GM12878 (cell line): Measurements from ENCODE around the gene FBXO42.

Experiments used
- RAD21 ChIP-seq: IDR thresholded peaks from 2 replicates; pipeline ENCODE4 v1.6.1; 2011; ENCODE audit warnings: mild to moderate bottlenecking, low read depth, low read length, moderate library complexity; ENCODE audit not compliant: insufficient read depth
- REST ChIP-seq: IDR thresholded peaks from 2 replicates; pipeline ENCODE4 v1.6.1; 2012; ENCODE audit warnings: mild to moderate bottlenecking, low read depth, low read length
- TAF1 ChIP-seq: IDR thresholded peaks from 2 replicates; pipeline ENCODE4 v1.6.1; 2011; ENCODE audit warnings: mild to moderate bottlenecking, low read depth, low read length, borderline replicate concordance
- TCF3 ChIP-seq: IDR thresholded peaks from 2 replicates; pipeline ENCODE4 v1.6.1; 2012; ENCODE audit warnings: low read depth, mild to moderate bottlenecking, low read length, borderline replicate concordance; ENCODE audit not compliant: insufficient read depth
- YY1 ChIP-seq: IDR thresholded peaks from 2 replicates; pipeline ENCODE4 v1.6.1; 2011; ENCODE audit warnings: low read depth, mild to moderate bottlenecking, low read length
- TF ChIP-seq, protein P1 (sequence below), 3 experiments: IDR thresholded peaks in 2 of 3; conservative IDR thresholded peaks in 1 of 3; 2 replicates each; pipeline ENCODE4 v1.5.1; 2011; ENCODE audit warnings: low read depth in 3 of 3, low read length in 3 of 3, mild to moderate bottlenecking in 3 of 3, control low read depth in 2 of 3, moderate library complexity in 2 of 3, inconsistent platforms in 1 of 3, mixed read lengths in 1 of 3; ENCODE audit not compliant: control insufficient read depth in 2 of 3, insufficient read depth in 1 of 3; ENCODE audit errors: extremely low read depth in 1 of 3
- TF ChIP-seq, protein P2 (sequence below): IDR thresholded peaks from 2 replicates; pipeline ENCODE4 v1.6.1; 2012; ENCODE audit warnings: low read depth, low read length, improper control_type of control experiment

DNA sequence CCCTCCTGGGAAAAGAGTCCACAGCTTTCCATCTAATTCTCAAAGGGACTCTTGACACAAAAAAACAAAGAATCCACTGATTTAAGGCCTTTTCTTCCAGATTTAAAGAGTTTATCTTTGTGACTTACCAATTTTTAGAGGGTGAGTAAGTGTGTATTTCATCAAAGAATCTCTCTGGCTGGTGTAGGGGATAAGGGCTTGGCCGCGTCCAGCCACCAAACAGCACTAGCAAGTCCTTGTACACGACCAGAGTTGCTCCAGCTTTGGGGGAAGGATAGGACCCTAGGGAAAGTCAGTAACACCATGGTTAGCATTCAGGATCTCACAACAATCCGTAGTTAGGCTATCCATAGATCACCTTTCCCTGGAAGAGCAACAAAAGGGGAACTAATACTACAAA lies 95.8 kb downstream of the FBXO42 start:
- TF ChIP-seq YY1 (no peak), RAD21 (no peak), TCF3 (no peak), REST (no peak), TAF1 (no peak)
- TF ChIP-seq, protein P1, sequence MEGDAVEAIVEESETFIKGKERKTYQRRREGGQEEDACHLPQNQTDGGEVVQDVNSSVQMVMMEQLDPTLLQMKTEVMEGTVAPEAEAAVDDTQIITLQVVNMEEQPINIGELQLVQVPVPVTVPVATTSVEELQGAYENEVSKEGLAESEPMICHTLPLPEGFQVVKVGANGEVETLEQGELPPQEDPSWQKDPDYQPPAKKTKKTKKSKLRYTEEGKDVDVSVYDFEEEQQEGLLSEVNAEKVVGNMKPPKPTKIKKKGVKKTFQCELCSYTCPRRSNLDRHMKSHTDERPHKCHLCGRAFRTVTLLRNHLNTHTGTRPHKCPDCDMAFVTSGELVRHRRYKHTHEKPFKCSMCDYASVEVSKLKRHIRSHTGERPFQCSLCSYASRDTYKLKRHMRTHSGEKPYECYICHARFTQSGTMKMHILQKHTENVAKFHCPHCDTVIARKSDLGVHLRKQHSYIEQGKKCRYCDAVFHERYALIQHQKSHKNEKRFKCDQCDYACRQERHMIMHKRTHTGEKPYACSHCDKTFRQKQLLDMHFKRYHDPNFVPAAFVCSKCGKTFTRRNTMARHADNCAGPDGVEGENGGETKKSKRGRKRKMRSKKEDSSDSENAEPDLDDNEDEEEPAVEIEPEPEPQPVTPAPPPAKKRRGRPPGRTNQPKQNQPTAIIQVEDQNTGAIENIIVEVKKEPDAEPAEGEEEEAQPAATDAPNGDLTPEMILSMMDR (IDR thresholded peaks at IDR 0.05 in 2 of 3, conservative IDR thresholded peaks at IDR 0.05 in 1 of 3; ENCODE audit: control insufficient read depth in 2 of 3, extremely low read depth in 1 of 3, insufficient read depth in 1 of 3, low read depth in 3 of 3, low read length in 3 of 3) = no peak
- TF ChIP-seq, protein P2, sequence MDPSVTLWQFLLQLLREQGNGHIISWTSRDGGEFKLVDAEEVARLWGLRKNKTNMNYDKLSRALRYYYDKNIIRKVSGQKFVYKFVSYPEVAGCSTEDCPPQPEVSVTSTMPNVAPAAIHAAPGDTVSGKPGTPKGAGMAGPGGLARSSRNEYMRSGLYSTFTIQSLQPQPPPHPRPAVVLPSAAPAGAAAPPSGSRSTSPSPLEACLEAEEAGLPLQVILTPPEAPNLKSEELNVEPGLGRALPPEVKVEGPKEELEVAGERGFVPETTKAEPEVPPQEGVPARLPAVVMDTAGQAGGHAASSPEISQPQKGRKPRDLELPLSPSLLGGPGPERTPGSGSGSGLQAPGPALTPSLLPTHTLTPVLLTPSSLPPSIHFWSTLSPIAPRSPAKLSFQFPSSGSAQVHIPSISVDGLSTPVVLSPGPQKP = no peak
